Endothelial cell of umbilical vein (primary cell): ENCODE measurements around the gene TPP2. TPM values are rescaled to one million over a fixed set of nuclear protein-coding genes. Genes with fewer than 3 reads are reported as not detected.

ENCODE experiments used
- BruUV-seq: library from RNA; stranded (reverse); fragments of 400-500 nt; replicated peaks from 2 replicates; lab custom pipeline; 2021; lab: Mats Ljungman, UMichigan
- CTCF ChIA-PET: fragments of 300-600, 350-600 bp; sonication (Branson Sonifier 250); formaldehyde crosslinking; loops from one replicate; lab custom pipeline; 2021; ENCODE audit warnings: antibody characterized with exemption, inconsistent platforms; lab: Charles Lee
- POLR2A ChIA-PET: fragments of 300-600, 350-600 bp; sonication (Branson Sonifier 250); formaldehyde crosslinking; loops from one replicate; lab custom pipeline; 2021; ENCODE audit warnings: antibody characterized with exemption, inconsistent platforms; lab: Charles Lee
- DNase-seq: peaks from one replicate; pipeline ENCODE4 v3.0.0-alpha.2; 2011; ENCODE audit warnings: low read depth, low spot score
- FAIRE-seq: peaks from 2 replicates; lab custom pipeline; 2011; peaks lifted over from hg19 to GRCh38; lab: Jason Lieb, UNC
- H2AFZ ChIP-seq: 2 replicates; pipeline ENCODE4 v1.6.0; 2012; ENCODE audit warnings: low read depth, low read length, control low read depth, inconsistent platforms
- H3K27ac ChIP-seq: 2 replicates; pipeline ENCODE4 v1.5.1; 2011; ENCODE audit warnings: low read depth, mild to moderate bottlenecking, control low read depth, low read length, moderate library complexity; ENCODE audit not compliant: insufficient read depth
- H3K27me3 ChIP-seq, 2 experiments: 2 replicates each; pipeline versions ENCODE4 v1.6.0 to v1.6.1; 2011; ENCODE audit warnings: low read length in 2 of 2, mixed read lengths in 1 of 2; ENCODE audit not compliant: control insufficient read depth in 2 of 2, insufficient read depth in 2 of 2
- H3K36me3 ChIP-seq, 2 experiments: 2 replicates in 1 of 2; 3 replicates in 1 of 2; pipeline ENCODE4 v1.5.1; 2011; ENCODE audit warnings: low read length in 2 of 2, mild to moderate bottlenecking in 1 of 2, moderate library complexity in 1 of 2; ENCODE audit not compliant: control insufficient read depth in 2 of 2, insufficient read depth in 2 of 2; ENCODE audit errors: extremely low read depth in 1 of 2
- H3K4me1 ChIP-seq: 3 replicates; pipeline ENCODE4 v1.5.1; 2011; ENCODE audit warnings: mild to moderate bottlenecking, low read length; ENCODE audit not compliant: control insufficient read depth, insufficient read depth; ENCODE audit errors: extremely low read depth
- H3K4me2 ChIP-seq: 2 replicates; pipeline ENCODE4 v1.6.1; 2011; ENCODE audit warnings: low read length, control low read depth, mixed read lengths; ENCODE audit not compliant: insufficient read depth
- H3K4me3 ChIP-seq, 3 experiments: fragments of 200-600 bp in 1 of 3; sonication (generic), shearing (Covaris generic) in 1 of 3; replicated peaks in 1 of 3; 2 replicates each; pipeline ENCODE4 v1.5.1; 2011 to 2016; ENCODE audit warnings: control low read depth in 3 of 3, low read length in 3 of 3, mild to moderate bottlenecking in 2 of 3, inconsistent platforms in 1 of 3, low read depth in 1 of 3, moderate library complexity in 1 of 3; ENCODE audit not compliant: insufficient read depth in 1 of 3
- H3K79me2 ChIP-seq: 2 replicates; pipeline ENCODE4 v1.6.0; 2012; ENCODE audit warnings: low read length, inconsistent platforms; ENCODE audit not compliant: control insufficient read depth, insufficient read depth
- H3K9ac ChIP-seq: replicated peaks from 2 replicates; pipeline ENCODE3; 2011; ENCODE audit warnings: low read length, control low read depth; ENCODE audit not compliant: insufficient read depth; ENCODE audit errors: extremely low read depth
- H3K9me1 ChIP-seq: replicated peaks from 3 replicates; pipeline ENCODE4 v1.6.0; 2011; ENCODE audit warnings: mild to moderate bottlenecking, low read length; ENCODE audit not compliant: control insufficient read depth, insufficient read depth; ENCODE audit errors: extremely low read depth
- H3K9me3 ChIP-seq: replicated peaks from 2 replicates; pipeline ENCODE4 v1.5.1; 2012; ENCODE audit warnings: low read length, inconsistent platforms; ENCODE audit not compliant: control insufficient read depth, insufficient read depth
- H4K20me1 ChIP-seq: replicated peaks from 2 replicates; pipeline ENCODE3; 2011; ENCODE audit warnings: mild to moderate bottlenecking, low read length; ENCODE audit not compliant: control insufficient read depth, insufficient read depth; ENCODE audit errors: extremely low read depth
- CTCF ChIP-seq, 2 donors: IDR thresholded peaks; 1 replicate in 1 of 2; 2 replicates in 1 of 2; pipeline ENCODE4 v1.5.1; 2011; ENCODE audit warnings: low read length in 2 of 2, mild to moderate bottlenecking in 2 of 2, moderate library complexity in 2 of 2, control low read depth in 1 of 2, inconsistent platforms in 1 of 2, low read depth in 1 of 2; ENCODE audit not compliant: insufficient read depth in 1 of 2; ENCODE audit errors: extremely low read depth in 1 of 2
- EZH2 ChIP-seq: IDR thresholded peaks from 2 replicates; pipeline ENCODE4 v1.6.1; 2012; ENCODE audit warnings: borderline replicate concordance, low read depth, mild to moderate bottlenecking, moderate library complexity, low read length, inconsistent platforms; ENCODE audit not compliant: severe bottlenecking
- FOS ChIP-seq: IDR thresholded peaks from 2 replicates; pipeline ENCODE4 v1.6.1; 2011; ENCODE audit warnings: mild to moderate bottlenecking, low read length, moderate library complexity, borderline replicate concordance; ENCODE audit not compliant: insufficient read depth
- GATA2 ChIP-seq: IDR thresholded peaks from 2 replicates; pipeline ENCODE4 v1.7.0; 2011; ENCODE audit warnings: low read depth, mild to moderate bottlenecking, moderate library complexity, mixed read lengths, low read length; ENCODE audit not compliant: insufficient read length, insufficient read depth
- JUN ChIP-seq: IDR thresholded peaks from 2 replicates; pipeline ENCODE4 v1.6.1; 2011; ENCODE audit warnings: borderline replicate concordance, low read depth; ENCODE audit not compliant: insufficient read length, insufficient read depth
- MAX ChIP-seq: IDR thresholded peaks from 2 replicates; pipeline ENCODE4 v1.6.1; 2011; ENCODE audit not compliant: insufficient read depth, insufficient read length
- MYC ChIP-seq: IDR thresholded peaks from one replicate; pipeline ENCODE4 v1.6.1; 2011; ENCODE audit warnings: mild to moderate bottlenecking, low read depth, low read length
- POLR2A ChIP-seq: IDR thresholded peaks from 2 replicates; pipeline ENCODE4 v1.6.1; 2012; ENCODE audit warnings: low read depth, mild to moderate bottlenecking, control low read depth, low read length
- POLR2AphosphoS5 ChIP-seq: IDR thresholded peaks from 2 replicates; pipeline ENCODE4 v1.6.1; 2012; ENCODE audit warnings: low read depth, mild to moderate bottlenecking, control low read depth, low read length, moderate library complexity; ENCODE audit not compliant: insufficient read depth
- dilution Hi-C: fragments of 300-500 bp; cut with MboI; formaldehyde crosslinking; loops from one replicate; pipeline ENCODE4 v1.15.0; 2019; ENCODE audit warnings: low sequenced_read_pairs; ENCODE audit not compliant: extremely low pct_ligation_motif_present
- intact Hi-C: fragments of 100-400 bp; cut with micrococcal nuclease; formaldehyde crosslinking; loops from one replicate; pipeline ENCODE4 v1.10.0; 2022
- polyA plus RNA-seq, 4 experiments: library from polyadenylated mRNA; depleted of rRNA in 3 of 4; stranded (reverse) in 3 of 4; unstranded in 1 of 4; fragments of >200 nt; gene quantifications; 2 replicates each; pipeline versions ENCODE4 v1.2.1 to v1.2.3, GENCODE V29; 2011 to 2012; ENCODE audit warnings: missing spikeins in 1 of 4
- total RNA-seq: library from RNA; stranded (reverse); gene quantifications from 2 replicates; pipeline ENCODE4 v1.2.3, GENCODE V29; 2021

TPP2 gene
- total and polyA plus RNA-seq, 2 donors (not counting 3 experiments of a cell fraction or from before 2014, with no cell fraction given), result 11.5 to 46.7 TPM

- POLR2A ChIA-PET, result no interaction called here
- FAIRE-seq, result no peak
These were observed 112.2 kb downstream of the TPP2 start for GRCh38 chr13:102708991-102709390.

More at GRCh38 chr13:102708991-102709390, 112.2 kb downstream of the TPP2 start:
- no peak overlapping the region for H2AFZ ChIP-seq
- H3K9me3 ChIP-seq, result no peaks in the 10 kb centered on the region
- H3K4me3 ChIP-seq, result no peak overlapping the region
- no peak overlapping the region for H3K4me2 ChIP-seq
- no TSS peak for BruUV-seq
- H3K79me2 ChIP-seq, result no peaks in the 10 kb centered on the region
- no peaks in the 10 kb centered on the region for H3K36me3 ChIP-seq
- H3K27me3 ChIP-seq, result no peaks in the 10 kb centered on the region
- intact Hi-C loops (no loop called here), dilution Hi-C loops (no loop called here)
- H3K4me1 ChIP-seq, result peaks cover 36% of the 10 kb centered on the region
- CTCF ChIA-PET, result interaction anchor here (1.9 to 2.8 kb wide), 2 partner anchors 11 to 117 kb away, joined by 5 to 14 read pairs; no protein-coding TSS in a partner anchor
- no peaks in the 10 kb centered on the region for H3K9me1 ChIP-seq
- no peak overlapping the region for H3K9ac ChIP-seq
- no peaks in the 10 kb centered on the region for H4K20me1 ChIP-seq
- no peak overlapping the region for H3K27ac ChIP-seq
- DNase-seq, result no peak
- TF ChIP-seq POLR2A, result no peak
- TF ChIP-seq EZH2, result no peak
- no peak for TF ChIP-seq GATA2
- no peak for TF ChIP-seq MYC
- no peak for TF ChIP-seq CTCF (IDR thresholded peaks at IDR 0.05; ENCODE audit: extremely low read depth in 1 of 2, insufficient read depth in 1 of 2, low read depth in 1 of 2, low read length in 2 of 2)
- TF ChIP-seq FOS, result no peak
- no peak for TF ChIP-seq POLR2AphosphoS5
- TF ChIP-seq MAX, result no peak
- TF ChIP-seq JUN, result no peak
